ENCODE measurements around the gene TRIM8. TPM values are rescaled to one million over a fixed set of nuclear protein-coding genes. Genes with fewer than 3 reads are reported as not detected.

The TRIM8 gene
- total RNA-seq, 1 donor from 2014 or later = 67.5 TPM

DNA sequence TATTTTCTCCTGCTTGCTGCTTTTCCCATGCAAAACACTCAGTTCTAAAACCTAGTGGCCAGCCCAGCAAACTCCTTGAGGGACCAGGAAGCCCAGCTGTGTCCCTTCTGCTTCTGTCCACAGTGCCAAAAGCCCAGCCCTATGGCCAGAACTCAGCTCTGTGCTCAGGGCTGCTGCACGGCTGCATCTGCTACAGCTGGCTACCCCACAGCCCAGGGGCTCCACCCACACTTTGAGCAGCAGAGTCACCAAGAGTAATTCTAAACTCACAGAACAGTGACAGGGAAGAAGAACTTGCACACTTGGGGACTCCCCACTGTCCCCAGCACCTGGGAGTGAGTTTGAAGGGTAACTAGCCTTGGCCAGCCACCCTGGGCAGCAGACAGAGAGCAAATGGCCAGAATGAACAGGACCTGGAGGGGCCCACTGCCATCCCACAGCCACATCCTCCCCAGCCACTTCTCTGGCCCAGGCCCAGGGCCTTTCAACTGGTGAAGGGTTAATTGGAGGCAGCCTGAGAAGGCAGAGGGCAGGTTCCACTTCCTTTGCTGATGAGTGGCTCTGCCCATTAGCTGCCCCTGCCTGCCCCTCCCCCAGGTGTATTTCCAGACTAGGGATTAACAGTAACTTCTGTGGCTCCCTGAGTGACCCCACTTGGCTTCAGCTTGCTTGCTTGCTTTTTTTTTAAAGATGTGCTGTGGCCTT is 28.1 kb upstream of the TRIM8 start:
- DNase-seq (ENCODE audit: low read depth in 2 of 2) = no peak

DNA sequence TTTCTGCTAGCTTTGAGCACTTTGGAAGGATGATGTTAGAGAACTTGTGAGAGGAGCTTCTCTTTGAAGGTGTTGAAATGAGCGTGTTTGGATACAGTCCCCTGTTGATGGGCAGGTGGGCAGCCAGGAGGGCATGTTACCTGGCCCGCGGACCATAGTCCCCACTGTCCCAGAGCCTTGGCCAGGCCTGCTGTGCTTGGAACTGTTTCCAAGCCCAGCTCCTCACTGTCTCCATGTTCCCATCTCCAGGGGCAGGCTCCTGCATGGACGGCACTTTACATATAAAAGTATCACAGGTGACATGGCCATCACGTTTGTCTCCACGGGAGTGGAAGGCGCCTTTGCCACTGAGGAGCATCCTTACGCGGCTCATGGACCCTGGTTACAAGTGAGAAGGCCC is 27.2 kb upstream of the TRIM8 start:
- no peak for DNase-seq (ENCODE audit: low read depth in 2 of 2)

DNA sequence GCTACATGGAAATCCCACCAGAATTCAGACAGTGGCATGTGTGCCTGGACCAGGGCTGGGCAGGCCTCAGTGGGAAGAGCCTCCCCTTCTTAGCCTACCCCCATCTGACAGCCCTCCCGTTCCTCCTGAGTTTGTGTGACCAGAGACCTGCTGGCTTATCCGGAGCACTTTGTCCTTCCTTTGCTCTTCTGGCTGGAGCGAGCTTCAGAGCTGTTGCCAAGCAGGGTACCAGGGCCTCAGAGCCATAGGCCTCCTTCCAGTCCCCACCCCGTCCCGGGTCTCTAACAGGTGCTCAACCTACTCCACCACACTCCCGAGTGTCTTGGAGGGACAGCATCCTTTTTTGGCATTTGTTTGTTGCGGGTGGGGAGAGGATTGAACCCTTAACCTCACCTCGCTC is 26.5 kb upstream of the TRIM8 start:
- DNase-seq (ENCODE audit: low read depth in 2 of 2) = no peak

DNA sequence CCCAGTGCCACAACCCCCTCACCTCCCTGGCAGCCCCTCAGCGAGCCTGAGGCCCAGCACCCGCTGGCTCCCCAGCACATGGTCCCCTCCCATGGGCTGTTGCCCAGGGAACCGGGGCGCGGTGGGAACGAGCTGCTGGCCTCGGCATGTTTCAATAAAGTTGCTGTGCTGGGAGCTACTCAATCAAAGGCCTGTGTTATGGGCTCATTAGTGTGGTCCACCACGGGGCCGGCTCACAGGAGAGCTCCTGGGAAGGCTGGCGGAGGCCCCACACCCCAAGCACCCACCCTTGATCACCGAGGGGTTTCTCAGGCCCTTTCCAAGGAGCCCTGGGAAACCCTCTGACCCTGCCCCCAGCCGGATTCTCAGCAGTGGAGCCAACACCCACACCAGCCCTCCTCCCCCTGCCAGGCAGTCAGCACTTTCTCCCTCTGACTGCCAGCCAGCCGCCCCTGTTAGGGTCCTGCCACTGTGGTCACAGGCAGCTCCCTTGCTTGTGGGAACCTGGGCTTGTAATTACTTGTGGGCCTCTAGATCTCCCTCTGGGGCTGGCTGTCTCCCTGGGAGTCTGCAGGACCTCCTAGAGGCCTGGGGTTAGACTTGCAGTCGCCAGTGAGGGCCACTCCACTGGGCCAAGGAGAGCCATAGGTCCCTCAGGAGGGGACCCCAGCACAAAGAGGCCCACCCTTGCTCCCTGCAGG is 24.8 kb upstream of the TRIM8 start:
- no peak for DNase-seq (ENCODE audit: low read depth in 2 of 2)

GRCh38 chr10:102620138-102620590 is 24.1 kb upstream of the TRIM8 start:
- DNase-seq (ENCODE audit: low read depth in 2 of 2) = no peak

- peak in 1 of 2 donors; percentile 35 for DNase-seq (ENCODE audit: low read depth in 2 of 2)
Observed at GRCh38 chr10:102620591-102621442, 23.5 kb upstream of the TRIM8 start.

DNA sequence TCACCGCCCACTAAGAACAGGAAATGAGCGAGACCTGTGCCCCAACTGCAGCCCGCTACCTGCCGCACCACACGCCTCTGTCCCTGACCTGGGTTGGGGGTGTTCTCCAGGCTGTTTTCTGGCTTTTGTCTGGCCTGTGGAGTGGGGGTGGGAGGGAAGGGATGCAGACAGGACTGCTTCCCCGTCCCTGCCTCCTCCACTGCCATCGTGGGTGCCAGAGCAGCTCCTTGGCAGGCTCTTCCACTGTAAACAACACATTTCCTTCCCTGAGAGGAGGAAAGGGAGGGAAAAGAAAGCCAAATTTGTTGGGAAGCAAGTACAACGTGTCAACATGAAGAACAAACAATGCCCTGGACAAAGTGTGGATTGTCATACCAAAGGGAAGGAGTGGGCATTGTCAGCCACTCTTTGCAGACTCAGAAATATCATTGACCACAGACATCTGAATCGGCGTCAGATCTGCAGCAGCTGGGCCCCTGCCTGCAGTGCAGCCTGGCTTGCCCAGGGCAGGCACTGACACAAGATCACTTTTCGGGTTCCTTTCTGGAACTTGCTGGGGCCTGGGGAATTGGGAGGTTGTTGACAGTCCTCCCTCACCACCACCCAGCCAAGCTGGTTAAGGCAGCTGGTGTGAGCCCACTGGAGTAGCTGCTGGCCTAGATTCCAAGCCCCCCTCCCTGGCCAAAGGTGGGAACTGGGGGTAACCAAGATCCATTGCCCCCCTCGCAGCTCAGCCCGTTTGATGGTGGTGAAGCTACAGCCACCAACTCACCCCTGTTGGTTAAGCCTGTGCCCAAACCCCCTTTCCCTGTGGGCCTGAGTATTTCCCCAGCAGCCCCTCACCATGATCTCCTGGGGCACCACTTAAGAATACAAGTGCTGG is 22.6 kb upstream of the TRIM8 start:
- peak in 1 of 2 donors; percentile 32 for DNase-seq (ENCODE audit: low read depth in 2 of 2)

DNA sequence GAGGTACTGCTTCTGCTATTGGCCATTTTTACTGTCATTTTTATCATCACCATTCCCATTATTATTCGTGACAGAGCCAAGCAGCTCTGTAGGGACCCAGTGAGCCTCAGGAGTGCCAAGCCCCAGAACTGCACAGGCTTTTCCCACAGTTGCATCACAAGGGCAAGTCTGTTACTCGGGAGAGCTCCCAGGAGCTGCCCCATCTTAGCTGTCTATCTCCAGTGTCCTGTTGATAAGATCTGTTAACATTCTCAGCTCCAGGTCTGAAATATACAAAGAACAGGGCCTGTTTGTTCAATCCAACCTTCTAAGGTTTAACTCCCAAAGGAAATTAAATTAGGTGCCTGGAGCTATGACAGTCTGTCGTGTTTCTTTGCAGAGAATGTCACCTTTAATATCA is 20.2 kb upstream of the TRIM8 start:
- DNase-seq (ENCODE audit: low read depth in 2 of 2) = no peak

GRCh38 chr10:102624751-102625645 is 19.3 kb upstream of the TRIM8 start:
- no peak for DNase-seq (ENCODE audit: low read depth in 2 of 2)

GRCh38 chr10:102626026-102626685 is 18.1 kb upstream of the TRIM8 start:
- no peak for DNase-seq (ENCODE audit: low read depth in 2 of 2)

GRCh38 chr10:102627291-102627735 is 17.0 kb upstream of the TRIM8 start:
- no peak for DNase-seq (ENCODE audit: low read depth in 2 of 2)

GRCh38 chr10:102627736-102628293 is 16.5 kb upstream of the TRIM8 start:
- peak; percentile 64 to 79 for DNase-seq (ENCODE audit: low read depth in 2 of 2)

GRCh38 chr10:102628451-102628911 is 15.8 kb upstream of the TRIM8 start:
- DNase-seq (ENCODE audit: low read depth in 2 of 2) = peak; percentile 47 to 74

- DNase-seq (ENCODE audit: low read depth in 2 of 2) = peak in 1 of 2 donors; percentile 75
Observed at GRCh38 chr10:102629661-102630614, 14.3 kb upstream of the TRIM8 start.

DNA sequence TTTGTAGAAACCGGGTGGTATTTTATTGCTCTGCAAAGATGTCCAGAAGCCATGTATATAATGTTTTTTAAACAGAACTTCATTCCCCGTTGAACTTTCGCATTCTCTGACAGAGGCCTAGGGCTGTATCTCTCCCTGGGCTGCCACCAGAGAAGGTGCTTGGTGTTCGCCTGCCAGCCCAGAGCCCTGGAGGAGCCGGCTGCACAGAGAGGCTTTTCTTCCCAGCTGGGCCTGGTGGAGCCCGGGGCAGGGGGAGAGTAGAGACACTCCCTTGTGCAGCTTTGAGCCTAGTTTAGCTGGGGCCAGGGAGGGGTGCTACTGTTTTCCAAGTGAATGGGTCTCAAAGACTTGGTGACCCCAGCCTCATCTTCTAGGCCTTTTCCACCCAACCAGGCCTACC is 13.6 kb upstream of the TRIM8 start:
- no peak for DNase-seq (ENCODE audit: low read depth in 2 of 2)

DNA sequence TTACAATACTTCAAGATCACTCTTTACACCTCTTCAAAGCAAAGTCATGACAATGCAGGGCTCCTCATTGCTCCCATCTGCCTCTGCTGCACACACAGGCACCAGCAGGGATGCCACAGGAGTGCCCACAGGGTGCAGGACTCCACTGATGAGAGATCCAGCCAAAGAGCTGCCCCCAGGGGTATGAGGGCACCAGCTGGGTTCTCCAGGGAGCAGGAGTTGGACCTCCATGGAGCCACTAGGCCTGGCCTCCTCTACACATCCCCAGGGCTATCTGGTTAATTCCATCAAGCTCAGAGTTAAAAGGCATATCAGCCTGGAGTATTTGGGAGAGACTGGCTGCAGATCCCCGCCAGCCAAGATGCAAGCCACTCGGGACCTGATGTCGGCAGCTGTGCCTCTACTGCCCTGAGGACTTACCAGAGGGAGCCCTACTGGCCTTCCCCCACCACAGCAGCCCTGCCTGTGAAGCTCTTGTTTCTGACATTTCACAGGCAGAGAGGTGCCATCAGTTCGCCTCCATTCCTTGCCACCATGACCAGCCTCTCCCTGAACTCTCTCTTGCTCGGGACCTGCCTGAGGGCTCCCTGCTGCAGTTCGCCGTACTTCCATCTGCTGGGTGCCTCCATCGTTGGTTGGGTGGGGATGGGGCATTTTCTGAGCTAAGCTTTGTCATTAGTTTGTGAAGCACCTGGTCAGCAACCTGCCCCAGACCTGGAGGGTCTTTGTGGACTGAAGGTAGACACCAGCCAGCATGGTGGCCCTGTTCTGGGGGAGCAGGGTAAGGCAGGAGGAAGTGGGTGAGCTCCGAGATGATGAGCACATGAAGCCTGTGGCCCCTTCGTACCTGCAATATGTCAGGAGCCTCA is 12.5 kb upstream of the TRIM8 start:
- DNase-seq (ENCODE audit: low read depth in 2 of 2) = no peak

All from lung microvascular endothelial cell (primary cell).